Measurements from ENCODE around the gene PIGL.

DNA sequence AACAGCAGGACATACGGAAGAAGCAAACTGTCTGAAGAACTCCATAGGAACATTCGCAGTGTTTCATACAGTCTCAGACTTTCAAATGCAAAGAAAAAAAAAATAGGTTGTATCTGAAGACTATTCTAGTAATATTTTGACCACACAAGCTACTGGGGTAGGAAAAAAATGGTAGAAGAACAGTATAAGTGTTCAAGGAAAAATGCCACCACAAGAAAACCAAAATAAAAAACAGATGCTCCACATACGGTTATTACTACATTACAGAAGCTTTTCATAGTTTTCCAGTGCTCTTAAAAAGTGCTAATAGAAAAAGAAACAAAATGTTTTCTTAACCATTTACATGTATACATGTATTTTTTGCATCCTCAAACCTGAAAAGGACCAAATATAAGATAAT is 5.4 kb upstream of the PIGL start:
- TF ChIP-seq, protein P1, sequence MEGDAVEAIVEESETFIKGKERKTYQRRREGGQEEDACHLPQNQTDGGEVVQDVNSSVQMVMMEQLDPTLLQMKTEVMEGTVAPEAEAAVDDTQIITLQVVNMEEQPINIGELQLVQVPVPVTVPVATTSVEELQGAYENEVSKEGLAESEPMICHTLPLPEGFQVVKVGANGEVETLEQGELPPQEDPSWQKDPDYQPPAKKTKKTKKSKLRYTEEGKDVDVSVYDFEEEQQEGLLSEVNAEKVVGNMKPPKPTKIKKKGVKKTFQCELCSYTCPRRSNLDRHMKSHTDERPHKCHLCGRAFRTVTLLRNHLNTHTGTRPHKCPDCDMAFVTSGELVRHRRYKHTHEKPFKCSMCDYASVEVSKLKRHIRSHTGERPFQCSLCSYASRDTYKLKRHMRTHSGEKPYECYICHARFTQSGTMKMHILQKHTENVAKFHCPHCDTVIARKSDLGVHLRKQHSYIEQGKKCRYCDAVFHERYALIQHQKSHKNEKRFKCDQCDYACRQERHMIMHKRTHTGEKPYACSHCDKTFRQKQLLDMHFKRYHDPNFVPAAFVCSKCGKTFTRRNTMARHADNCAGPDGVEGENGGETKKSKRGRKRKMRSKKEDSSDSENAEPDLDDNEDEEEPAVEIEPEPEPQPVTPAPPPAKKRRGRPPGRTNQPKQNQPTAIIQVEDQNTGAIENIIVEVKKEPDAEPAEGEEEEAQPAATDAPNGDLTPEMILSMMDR (IDR thresholded peaks at IDR 0.05; ENCODE audit: extremely low read depth in 1 of 2, insufficient read depth in 1 of 2, low read depth in 1 of 2, low read length in 2 of 2): no peak
- no peak for TF ChIP-seq EZH2 (IDR thresholded peaks at IDR 0.05; ENCODE audit: borderline replicate concordance, low read depth, low read length, severe bottlenecking)

All from endothelial cell of umbilical vein (primary cell).